ENCODE measurements around the gene SMAD9.

Gene SMAD9

GRCh38 chr13:36919833-36920615, at the start of gene SMAD9:
TSS of gene SMAD9 (minus strand) at chr13:36920238. CDS start at chr13:36879689, 40,549 bp downstream.
- peak; percentile 94 for DNase-seq

DNA sequence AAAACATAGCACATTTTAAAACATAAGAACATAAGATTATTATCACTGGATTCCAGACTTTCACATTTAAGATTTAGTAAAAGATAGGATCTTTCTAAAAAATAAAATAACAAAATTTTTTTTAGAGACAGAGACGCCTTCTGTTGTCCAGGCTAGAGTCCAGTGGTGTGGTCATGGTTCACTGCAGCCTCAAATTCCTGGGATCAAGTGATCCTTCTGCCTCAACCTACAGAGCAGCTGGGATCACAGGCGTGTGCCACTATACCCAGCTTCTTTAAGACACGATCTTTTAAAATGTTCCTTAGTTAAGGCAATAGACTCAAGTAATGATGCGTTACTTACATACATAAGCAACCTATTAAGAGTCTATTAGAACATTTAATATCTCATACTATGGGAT, 46.4 kb upstream of the SMAD9 start:
- DNase-seq: no peak

GRCh38 chr13:36965767-36966166, 45.7 kb upstream of the SMAD9 start:
- DNase-seq: no peak

- no peak for DNase-seq
Observed at GRCh38 chr13:36959456-36960116, 39.5 kb upstream of the SMAD9 start.

GRCh38 chr13:36954542-36954941, 34.5 kb upstream of the SMAD9 start:
- no peak for DNase-seq

DNA sequence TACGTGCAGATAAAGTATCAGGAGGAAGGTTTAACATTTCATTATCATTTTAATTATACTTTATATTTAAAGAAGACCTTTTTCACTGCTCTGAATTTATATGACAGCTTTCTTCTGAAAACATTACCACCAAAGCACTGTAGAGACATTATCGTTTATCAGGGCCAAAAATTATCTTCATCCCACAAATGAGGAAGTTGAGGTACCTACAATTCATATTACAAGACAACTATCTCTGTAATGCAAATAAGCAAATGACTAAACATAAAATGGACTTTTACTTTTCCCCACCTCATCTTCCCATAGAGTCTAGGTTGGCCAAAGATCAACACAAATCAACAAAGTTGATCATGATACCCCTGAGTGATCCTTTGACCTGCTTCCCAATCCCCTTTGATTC, 30.9 kb upstream of the SMAD9 start:
- no peak for DNase-seq

- DNase-seq: no peak
Observed at GRCh38 chr13:36950330-36950729, 30.3 kb upstream of the SMAD9 start.

GRCh38 chr13:36945078-36945477, 25.0 kb upstream of the SMAD9 start:
- no peak for DNase-seq

DNA sequence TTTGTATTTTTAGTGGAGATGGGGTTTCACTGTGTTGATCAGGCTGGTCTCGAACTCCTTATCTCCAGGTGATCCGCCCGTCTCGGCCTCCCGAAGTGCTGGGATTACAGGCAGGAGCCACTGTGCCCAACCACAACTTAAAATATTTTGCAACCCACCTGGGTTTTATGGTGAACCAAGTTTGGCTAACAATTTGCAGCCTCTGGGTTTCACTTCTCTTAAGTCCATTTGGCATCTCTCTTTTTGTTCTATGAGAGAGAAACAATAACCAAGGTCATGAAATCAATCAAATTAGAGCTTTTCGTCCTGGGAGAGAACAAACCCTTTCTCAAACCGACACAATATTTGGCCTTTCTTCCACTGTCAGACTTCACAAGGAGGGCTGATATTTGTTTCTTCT, 5.6 kb upstream of the SMAD9 start:
- DNase-seq: no peak

DNA sequence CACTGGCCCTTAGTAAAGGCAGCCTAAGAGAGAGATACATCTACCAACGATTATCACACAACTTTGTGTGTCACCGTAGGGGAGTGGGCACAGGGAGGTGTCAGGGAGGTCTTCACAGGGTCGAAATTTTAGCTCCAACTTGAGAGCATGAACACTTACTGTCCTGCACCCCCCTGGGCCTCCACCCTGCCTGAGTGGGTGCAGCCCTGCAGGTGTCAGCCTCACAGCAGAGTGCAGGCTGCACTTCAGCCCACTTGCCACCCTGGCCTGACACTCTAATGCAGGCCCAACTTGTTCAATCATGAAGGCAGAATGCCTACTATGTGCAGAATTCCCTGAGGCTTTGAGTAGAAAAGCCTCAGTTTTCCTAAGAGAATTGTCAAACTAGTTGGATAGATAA, 4.0 kb upstream of the SMAD9 start:
- DNase-seq: no peak

GRCh38 chr13:36921631-36922301, 1.7 kb upstream of the SMAD9 start:
- DNase-seq: peak; percentile 33

DNA sequence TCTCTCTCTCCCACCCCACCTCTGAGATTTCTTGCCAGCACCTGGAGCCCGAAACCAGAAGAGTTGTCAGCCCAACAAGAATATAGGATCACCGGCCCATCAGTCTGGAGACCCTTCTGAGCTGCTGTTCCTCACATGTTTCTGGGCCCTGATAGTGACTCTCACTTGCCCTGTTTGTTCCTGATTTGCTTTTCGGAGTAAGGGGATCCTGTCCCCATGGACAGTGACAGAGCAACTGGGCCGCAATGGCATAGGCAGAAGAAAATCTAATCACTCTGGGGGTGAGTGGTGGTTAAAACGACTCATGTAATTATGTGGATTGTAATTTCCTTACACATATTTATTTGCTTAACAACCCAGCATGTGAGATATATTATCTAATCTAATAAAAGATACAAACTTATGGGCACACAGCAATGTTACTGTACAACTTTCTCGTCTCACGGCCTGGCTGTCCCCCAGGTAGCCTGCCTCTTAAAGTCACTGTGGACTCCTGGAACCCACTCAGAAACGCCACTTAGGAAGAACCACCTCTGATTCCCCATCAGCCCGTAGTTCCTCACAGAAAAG, 663 bp upstream of the SMAD9 start:
- peak; percentile 76 for DNase-seq

DNA sequence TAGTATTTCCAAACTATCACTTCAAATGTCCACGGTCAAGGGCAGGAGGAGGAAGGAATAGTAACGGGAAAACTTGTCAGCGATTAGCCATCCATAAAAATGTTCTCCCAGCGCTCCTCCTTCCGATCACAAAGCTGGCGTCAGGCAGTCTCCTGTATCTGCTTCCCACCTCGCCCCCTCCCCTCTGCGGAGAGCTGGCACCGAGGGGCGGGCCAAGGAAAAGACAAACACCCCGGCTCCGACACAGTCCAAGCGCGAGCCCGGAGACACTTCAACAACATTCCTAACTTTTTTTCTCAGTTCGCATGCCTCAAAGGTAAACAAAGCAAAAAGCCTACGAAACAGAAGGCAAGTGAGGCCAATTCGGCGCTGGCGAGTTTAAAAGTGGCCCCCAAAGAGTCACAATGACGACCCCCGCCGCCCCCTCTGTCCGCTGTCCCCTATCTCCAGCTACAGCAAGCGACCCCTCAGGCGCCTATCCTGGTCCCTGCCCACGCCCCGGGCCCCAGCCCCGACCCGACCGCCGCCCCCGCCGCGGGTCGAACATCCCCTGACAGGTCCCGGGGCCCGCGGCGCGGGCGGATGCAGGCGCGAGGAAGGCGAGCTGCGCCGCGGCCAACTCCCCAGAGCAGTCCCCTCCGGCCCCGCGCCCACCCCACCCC, 736 bp downstream of the SMAD9 start:
- peak; percentile 91 for DNase-seq

DNA sequence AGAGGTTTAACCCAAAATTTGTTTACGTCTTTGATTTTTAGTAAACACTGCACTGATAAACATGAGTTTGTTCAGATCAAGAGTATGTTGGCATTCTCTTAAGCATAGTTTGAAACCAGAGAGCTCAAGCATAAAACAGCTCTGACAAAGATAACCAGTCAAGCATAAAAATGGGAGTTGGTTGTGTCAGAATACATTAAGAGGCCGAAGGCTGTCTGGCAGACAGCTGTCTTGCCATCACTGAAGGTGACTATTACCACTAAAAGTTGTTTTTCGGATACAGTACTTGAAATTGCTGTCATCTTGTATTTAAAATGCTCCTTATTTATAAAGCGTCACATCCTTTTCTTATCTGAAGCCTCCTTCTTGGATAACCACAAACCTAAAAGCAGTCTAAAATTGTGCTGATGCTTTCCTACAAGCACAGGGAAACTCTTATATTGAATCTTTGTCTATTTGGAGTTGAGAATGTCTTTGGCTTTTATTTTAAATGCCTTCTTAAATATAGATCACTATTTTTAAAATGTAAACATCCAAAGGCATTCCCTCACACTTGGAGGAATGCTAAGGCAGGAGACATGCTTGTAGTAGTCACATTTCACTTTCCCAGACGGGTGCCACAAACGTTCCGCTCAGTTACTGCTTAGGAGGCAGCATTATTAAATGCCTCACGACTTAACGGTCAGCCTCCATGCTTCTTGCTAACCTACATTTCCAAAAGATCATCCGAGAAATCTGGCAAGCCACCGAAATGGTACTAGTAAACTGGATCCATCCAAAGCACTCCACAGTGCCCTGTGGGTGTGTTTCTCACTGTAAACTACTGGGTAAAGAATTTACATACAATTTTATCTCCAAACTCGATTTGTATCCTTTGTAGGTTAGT, 1.5 kb downstream of the SMAD9 start:
- peak; percentile 71 for DNase-seq

DNA sequence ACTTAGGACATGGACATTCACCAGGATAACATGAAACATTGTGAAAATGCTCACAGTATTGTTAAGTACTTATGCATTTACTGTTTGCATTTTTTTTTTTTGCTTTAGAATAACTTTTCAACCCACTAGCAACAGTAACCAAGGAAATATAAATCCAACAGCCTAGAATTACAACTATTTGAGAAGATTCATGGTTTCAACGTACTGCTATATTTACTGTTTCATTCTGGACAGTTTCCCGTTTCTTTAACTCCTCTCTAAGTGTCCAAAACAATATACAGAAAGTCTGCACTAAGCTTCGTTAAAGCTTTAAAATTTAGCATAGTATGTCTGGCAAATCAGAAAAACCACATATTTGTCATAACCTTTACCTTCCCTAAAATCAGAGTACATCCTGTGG, 2.7 kb downstream of the SMAD9 start:
- no peak for DNase-seq

DNA sequence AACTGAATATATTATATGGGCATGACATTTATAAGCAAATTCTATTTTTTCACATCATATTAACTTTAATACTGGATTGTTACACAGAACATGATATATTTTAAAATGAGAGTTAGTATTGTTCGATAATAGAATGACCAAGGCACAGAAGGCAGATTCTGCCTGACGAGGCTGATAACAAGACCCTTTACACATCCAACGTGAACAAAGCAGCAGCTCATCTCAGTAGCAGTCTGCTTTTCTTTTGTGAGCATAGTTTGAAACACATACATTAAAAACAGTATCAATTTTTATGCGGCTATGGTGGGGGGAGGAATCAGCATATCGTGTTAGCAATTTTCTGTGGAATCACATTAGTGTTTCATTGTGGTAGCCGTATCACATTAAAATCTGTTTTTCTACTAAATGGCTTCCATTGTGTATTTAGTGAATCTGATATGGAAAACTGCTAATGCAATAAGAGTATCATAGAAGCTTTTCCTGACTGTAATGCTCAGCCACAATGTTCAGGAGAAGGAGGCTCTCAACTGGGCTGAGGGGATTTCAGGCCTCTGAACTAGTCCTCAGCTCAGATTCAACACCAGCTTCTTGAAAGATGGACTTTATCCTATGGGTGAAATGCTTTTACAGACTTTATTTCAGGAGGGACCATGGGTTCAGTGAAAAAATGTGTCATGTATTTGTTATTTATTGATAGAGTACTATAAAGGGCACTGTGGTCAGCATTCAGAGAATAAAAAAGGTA, 4.0 kb downstream of the SMAD9 start:
- peak; percentile 76 for DNase-seq

- peak; percentile 35 for DNase-seq
Observed at GRCh38 chr13:36915106-36915505, 4.9 kb downstream of the SMAD9 start.

- DNase-seq: no peak
Observed at GRCh38 chr13:36914648-36915047, 5.4 kb downstream of the SMAD9 start.

DNA sequence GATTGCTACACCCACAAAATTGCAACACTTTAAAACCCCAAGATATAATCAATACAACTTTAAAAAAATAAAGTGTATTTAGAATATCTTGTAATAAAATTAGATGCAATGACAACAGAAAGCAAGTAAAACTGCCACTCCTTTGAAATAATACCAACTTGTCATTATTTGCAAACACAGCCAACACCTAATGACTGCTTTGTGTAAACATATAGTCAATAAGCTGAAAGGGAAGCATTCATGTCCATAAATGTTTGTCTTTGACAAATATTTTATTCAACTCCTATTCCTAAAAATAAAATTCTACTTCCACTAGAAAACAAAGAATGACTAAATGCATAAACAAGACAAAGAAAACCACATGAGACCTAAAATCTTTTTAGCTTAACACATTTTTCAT, 6.6 kb downstream of the SMAD9 start:
- DNase-seq: no peak

DNA sequence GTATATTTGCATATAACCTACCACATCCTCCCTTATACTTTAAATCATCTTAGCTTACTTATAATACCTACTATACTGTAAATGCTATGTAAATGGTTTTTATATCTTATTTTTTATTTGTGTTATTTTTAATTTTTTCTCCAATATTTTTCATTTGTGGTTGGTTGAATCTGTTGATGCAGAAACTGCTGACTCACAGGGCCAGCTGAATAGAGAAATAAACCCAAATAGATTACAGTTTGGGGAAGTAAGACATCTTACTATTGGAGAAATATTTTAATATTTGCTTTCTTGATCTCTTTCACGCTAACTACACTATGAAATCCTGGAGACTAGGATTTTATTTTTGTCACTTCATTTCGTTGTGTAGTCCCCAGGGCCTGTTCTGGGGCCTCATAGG, 7.1 kb downstream of the SMAD9 start:
- DNase-seq: peak; percentile 17

- DNase-seq: no peak
Observed at GRCh38 chr13:36912369-36912768, 7.7 kb downstream of the SMAD9 start.

Measured in NCI-H82 (cell line).